ENCODE measurements around the gene MTA3. TPM values are rescaled to one million over a fixed set of nuclear protein-coding genes. Genes with fewer than 3 reads are reported as not detected.

The MTA3 gene
- polyA plus RNA-seq, 3 donors: 2.0 to 4.5 (median 2.2) TPM

- H3K9me3 Mint-ChIP-seq: no peaks in the 10 kb centered on the region
- no peak overlapping the region for H3K4me2 ChIP-seq (replicated peaks; ENCODE audit: extremely low read depth, low read length, poor library complexity, severe bottlenecking)
- H3K79me2 ChIP-seq (ENCODE audit: insufficient read depth, low read length): no peaks in the 10 kb centered on the region
Observed at GRCh38 chr2:42658306-42658705, 89.9 kb downstream of the MTA3 start.

GRCh38 chr2:42659609-42660008 lies 91.2 kb downstream of the MTA3 start:
- H3K27ac Mint-ChIP-seq: peak overlapping the region in 3 of 7 donors; percentile 0 to 59 (median 2)
- Histone ChIP-seq H3K9ac (ENCODE audit: insufficient read depth, low read length, poor library complexity, severe bottlenecking) (no peak overlapping the region), H3K36me3 (replicated peaks in 1 of 2; ENCODE audit: control insufficient read depth in 1 of 2, insufficient read depth in 2 of 2, low read length in 2 of 2) (no peaks in the 10 kb centered on the region), H4K20me1 (ENCODE audit: insufficient read depth, low read length) (no peaks in the 10 kb centered on the region), H3K79me2 (ENCODE audit: insufficient read depth, low read length) (no peaks in the 10 kb centered on the region), H3K4me1 (ENCODE audit: control insufficient read depth in 1 of 2, insufficient read depth in 2 of 2, low read length in 2 of 2) (peaks cover 17 to 19% of the 10 kb centered on the region in 2 donors), H3K4me3 (replicated peaks in 1 of 3; ENCODE audit: low read depth in 2 of 3, low read length in 3 of 3) (no peak overlapping the region), H3K27me3 (ENCODE audit: control insufficient read depth in 2 of 2, insufficient read depth in 2 of 2, low read length in 2 of 2) (no peaks in the 10 kb centered on the region), H3K4me2 (replicated peaks; ENCODE audit: extremely low read depth, low read length, poor library complexity, severe bottlenecking) (no peak overlapping the region), H3K9me3 (replicated peaks in 1 of 2; ENCODE audit: control insufficient read depth in 1 of 2, insufficient read depth in 1 of 2, low read length in 2 of 2) (no peaks in the 10 kb centered on the region), H3K27ac (ENCODE audit: low read depth in 1 of 2, low read length in 2 of 2) (no peak overlapping the region), H2AFZ (ENCODE audit: insufficient read depth, low read depth, low read length, poor library complexity, severe bottlenecking) (no peak overlapping the region)
- peaks cover 23% of the 10 kb centered on the region for H3K4me1 Mint-ChIP-seq
- H3K4me3 Mint-ChIP-seq: no peak overlapping the region
- DNase-seq: no peak
- H3K36me3 Mint-ChIP-seq: peaks cover 6 to 7% of the 10 kb centered on the region in 2 donors
- H3K9me3 Mint-ChIP-seq: no peaks in the 10 kb centered on the region
- H3K27me3 Mint-ChIP-seq (ENCODE audit: low read depth in 3 of 3): no peaks in the 10 kb centered on the region
- no peak for TF ChIP-seq CTCF (IDR thresholded peaks at IDR 0.05)
- intact Hi-C loops (cut with micrococcal nuclease): loop anchor here in 1 of 2 donors (5.0 kb wide), 1 partner anchor 147 kb away; no protein-coding TSS in a partner anchor
- WGBS (ENCODE audit: insufficient coverage): 58% methylated on average over 3 of the region's 4 CpGs

More at GRCh38 chr2:42658306-42658705, 89.9 kb downstream of the MTA3 start:
- H3K9ac ChIP-seq (ENCODE audit: insufficient read depth, low read length, poor library complexity, severe bottlenecking): no peak overlapping the region
- H4K20me1 ChIP-seq (ENCODE audit: insufficient read depth, low read length): no peaks in the 10 kb centered on the region
- no peak for DNase-seq
- H3K9me3 ChIP-seq (replicated peaks in 1 of 2; ENCODE audit: control insufficient read depth in 1 of 2, insufficient read depth in 1 of 2, low read length in 2 of 2): no peaks in the 10 kb centered on the region
- peaks cover 4 to 6% of the 10 kb centered on the region in 2 donors for H3K4me1 ChIP-seq (ENCODE audit: control insufficient read depth in 1 of 2, insufficient read depth in 2 of 2, low read length in 2 of 2)
- H3K36me3 Mint-ChIP-seq: peaks cover 6 to 7% of the 10 kb centered on the region in 2 donors
- H3K4me1 Mint-ChIP-seq: peaks cover 10% of the 10 kb centered on the region
- intact Hi-C loops (cut with micrococcal nuclease): no loop called here
- H3K27ac ChIP-seq (ENCODE audit: low read depth in 1 of 2, low read length in 2 of 2): no peak overlapping the region
- no peak for TF ChIP-seq CTCF (IDR thresholded peaks at IDR 0.05)
- H2AFZ ChIP-seq (ENCODE audit: insufficient read depth, low read depth, low read length, poor library complexity, severe bottlenecking): no peak overlapping the region
- H3K27me3 Mint-ChIP-seq (ENCODE audit: low read depth in 3 of 3): no peaks in the 10 kb centered on the region
- H3K27me3 ChIP-seq (ENCODE audit: control insufficient read depth in 2 of 2, insufficient read depth in 2 of 2, low read length in 2 of 2): no peaks in the 10 kb centered on the region
- H3K36me3 ChIP-seq (replicated peaks in 1 of 2; ENCODE audit: control insufficient read depth in 1 of 2, insufficient read depth in 2 of 2, low read length in 2 of 2): no peaks in the 10 kb centered on the region
- H3K4me3 ChIP-seq (replicated peaks in 1 of 3; ENCODE audit: low read depth in 2 of 3, low read length in 3 of 3): no peak overlapping the region
- 93% methylated on average over 2 of the region's 8 CpGs for WGBS (ENCODE audit: insufficient coverage)
- no peak overlapping the region for H3K4me3 Mint-ChIP-seq
- no peak overlapping the region for H3K27ac Mint-ChIP-seq
